Spleen (tissue), 11 donors: ENCODE measurements around the gene PLEKHJ1. TPM values are rescaled to one million over a fixed set of nuclear protein-coding genes. Genes with fewer than 3 reads are reported as not detected.
A peak's percentile ranks its signal among the peaks of the same experiment; 100 is the strongest.

Experiments
- DNase-seq: peaks from one replicate; pipeline ENCODE4 v3.0.0-alpha.2; 2020
- H3K27ac ChIP-seq, 8 donors: fragments of 200-600 bp; sonication (generic) in 7 of 8; 1 replicate in 4 of 8; 2 replicates in 4 of 8; pipeline versions ENCODE4 v1.5.0 to v1.8.0; 2016 to 2021; ENCODE audit warnings: inconsistent platforms in 4 of 8, mild to moderate bottlenecking in 4 of 8, moderate library complexity in 1 of 8
- H3K27me3 ChIP-seq, 7 donors: fragments of 200-600 bp; sonication (generic) in 6 of 7; replicated peaks in 1 of 7; 1 replicate in 4 of 7; 2 replicates in 3 of 7; pipeline versions ENCODE4 v1.5.0 to v1.8.0; 2016 to 2021; ENCODE audit warnings: inconsistent platforms in 3 of 7, mild to moderate bottlenecking in 1 of 7
- H3K36me3 ChIP-seq, 6 donors: fragments of 200-600 bp; sonication (generic) in 5 of 6; 1 replicate in 4 of 6; 2 replicates in 2 of 6; pipeline versions ENCODE4 v1.5.0 to v1.8.0; 2016 to 2021; ENCODE audit warnings: inconsistent platforms in 2 of 6
- H3K4me1 ChIP-seq, 6 donors: fragments of 200-600 bp; sonication (generic) in 5 of 6; 1 replicate in 3 of 6; 2 replicates in 3 of 6; pipeline versions ENCODE4 v1.5.0 to v1.8.0; 2016 to 2021; ENCODE audit warnings: inconsistent platforms in 3 of 6
- H3K4me3 ChIP-seq, 8 donors: fragments of 200-600 bp; sonication (generic) in 7 of 8; 1 replicate in 4 of 8; 2 replicates in 4 of 8; pipeline versions ENCODE4 v1.5.0 to v1.8.0; 2016 to 2021; ENCODE audit warnings: inconsistent platforms in 4 of 8, mild to moderate bottlenecking in 4 of 8, moderate library complexity in 2 of 8
- H3K9me3 ChIP-seq, 8 donors: fragments of 200-600 bp; sonication (generic) in 7 of 8; 1 replicate in 4 of 8; 2 replicates in 4 of 8; pipeline versions ENCODE4 v1.5.0 to v1.8.0; 2016 to 2021; ENCODE audit warnings: inconsistent platforms in 4 of 8
- CTCF ChIP-seq, 11 experiments: fragments of 200-600 bp in 7 of 11; fragments of 450-650 bp in 4 of 11; sonication (generic) in 4 of 11; IDR thresholded peaks in 8 of 11; conservative IDR thresholded peaks in 3 of 11; 1 replicate in 7 of 11; 2 replicates in 4 of 11; pipeline versions ENCODE4 v1.4.0 to v1.8.0; 2016 to 2021; ENCODE audit warnings: antibody characterized with exemption in 11 of 11, inconsistent platforms in 4 of 11, mild to moderate bottlenecking in 1 of 11
- POLR2A ChIP-seq, 3 donors: fragments of 450-650 bp; IDR thresholded peaks; one replicate each; pipeline ENCODE4 v1.5.1; 2017; ENCODE audit warnings: antibody characterized with exemption in 3 of 3, mild to moderate bottlenecking in 1 of 3
- POLR2AphosphoS5 ChIP-seq, 3 donors: sonication (generic); formaldehyde crosslinking; IDR thresholded peaks; one replicate each; pipeline ENCODE4 v1.5.1; 2017; ENCODE audit warnings: antibody characterized with exemption in 3 of 3
- WGBS, 5 donors: extraction: QIAGEN DNeasy Blood & Tissue Kit in 3 of 5; methylation state at CpG; one replicate each; pipeline versions ENCODE4 v1.1.5 to v1.1.7; 2013 to 2018; 5-methylcytosine and 5-hydroxymethylcytosine counted together
- intact Hi-C: fragments of 100-400 bp; cut with DNase I; formaldehyde crosslinking; loops from one replicate; pipeline ENCODE4 v1.15.0; 2023; ENCODE audit warnings: low total_unique reads
- polyA plus RNA-seq, 3 donors: library from polyadenylated mRNA; stranded (reverse); fragments of 200-250 nt; gene quantifications; one replicate each; pipeline ENCODE4 v1.2.1, GENCODE V29; 2013
- total RNA-seq, 7 donors: library from RNA; depleted of rRNA in 3 of 7; stranded (reverse); fragments of >200 nt in 3 of 7; fragmentation: NEBNext Ultra II Directional in 4 of 7; extraction: Animal tissue kit (Norgen Biotek cat#: 25700) in 4 of 7; gene quantifications; one replicate each; pipeline versions ENCODE4 v1.1.0 to v1.2.1, GENCODE V29; 2016 to 2021
- donor health status: healthy with polysubstance abuse.
- donor health status: DM: no; HTN: no; CAD: no; lungs with moderate emphysema.
- donor health status: DM: no; HTN: no; CAD: no.
- donor health status: Bipolar disorder and iron deficiency.
- donor health status: healthy.
- donor health status: DM: no; HTN: no; CAD: no.
- donor health status: DM: yes; HTN: yes; CAD: no.

PLEKHJ1 gene
- total and polyA plus RNA-seq, 10 donors, result 37.7 to 117 (median 57.4) TPM

DNA sequence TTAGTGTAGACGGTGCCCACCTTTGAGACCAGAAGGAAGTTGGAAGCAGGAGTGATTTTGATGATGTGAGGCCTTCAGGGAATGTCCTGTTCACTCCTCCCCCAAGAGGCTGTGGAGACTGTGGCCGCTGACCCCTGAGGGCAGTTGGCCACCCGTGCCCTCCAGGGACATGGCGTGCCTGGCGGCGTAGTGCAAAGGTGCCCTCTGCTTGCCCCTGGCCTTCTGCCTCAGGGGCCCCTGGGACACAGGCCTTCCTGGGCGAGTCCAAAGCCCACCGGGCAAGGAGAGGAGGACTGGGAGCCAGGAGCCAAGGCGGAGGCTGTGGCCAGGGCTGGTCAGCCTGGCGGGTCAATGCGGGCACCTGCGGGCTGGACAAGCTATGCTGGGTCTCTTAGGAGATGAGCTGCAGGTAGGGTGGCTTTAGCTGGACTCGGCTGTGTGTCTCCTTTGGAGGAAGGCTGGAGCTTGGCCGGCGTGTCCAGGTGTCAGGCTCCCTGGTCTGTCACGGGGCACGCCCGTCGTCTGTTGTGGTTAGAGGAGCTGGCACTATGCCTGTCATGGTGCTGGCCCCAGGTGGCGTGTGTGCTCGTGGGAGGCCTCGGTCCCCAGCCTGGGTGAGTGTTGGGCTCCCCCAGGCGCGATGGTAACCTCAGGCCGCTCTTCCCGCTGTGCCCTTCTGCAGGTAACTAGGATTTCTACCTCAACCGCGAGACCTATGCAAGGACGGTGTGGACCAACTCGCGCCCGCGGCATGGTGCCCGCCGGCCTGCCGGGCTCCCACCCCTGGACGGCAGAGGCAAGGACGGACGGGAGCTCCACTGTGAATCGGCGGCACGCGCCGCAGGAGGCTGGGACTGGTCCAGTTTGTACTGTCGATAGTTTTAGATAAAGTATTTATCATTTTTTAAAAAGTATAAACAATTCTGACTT is 6.8 kb downstream of the PLEKHJ1 start:
- H3K27me3 ChIP-seq, result no peaks in the 10 kb centered on the region
- no peak overlapping the region for H3K4me3 ChIP-seq
- 91 to 94% (median 92%) methylated on average over 32 to 45 of the region's 45 CpGs for WGBS, 5 donors
- intact Hi-C loops, result loop anchor here (10.0 kb wide), 1 partner anchor 65 kb away; the partner anchor contains the start of gene DOT1L
- DNase-seq, result no peak
- peaks cover 0 to 100% (median 81%) of the 10 kb centered on the region in 6 donors for H3K36me3 ChIP-seq
- TF ChIP-seq POLR2A (IDR thresholded peaks at IDR 0.05), result no peak
- TF ChIP-seq CTCF (IDR thresholded peaks at IDR 0.05 in 8 of 11, conservative IDR thresholded peaks at IDR 0.05 in 3 of 11), result no peak
- peak in 2 of 3 donors; percentile 4 to 55 for TF ChIP-seq POLR2AphosphoS5 (IDR thresholded peaks at IDR 0.05)
- H3K4me1 ChIP-seq, result peaks cover 0 to 65% (median 17%) of the 10 kb centered on the region in 6 donors
- H3K9me3 ChIP-seq, result no peaks in the 10 kb centered on the region
- peak overlapping the region in 1 of 8 donors; percentile 70 for H3K27ac ChIP-seq

GRCh38 chr19:2228157-2229030 is 7.7 kb downstream of the PLEKHJ1 start:
- DNase-seq, result no peak
- no peaks in the 10 kb centered on the region for H3K9me3 ChIP-seq
- H3K4me3 ChIP-seq, result peak overlapping the region in 1 of 8 donors; percentile 25
- H3K27ac ChIP-seq, result peak overlapping the region in 5 of 8 donors; percentile 20 to 70 (median 59)
- TF ChIP-seq POLR2A (IDR thresholded peaks at IDR 0.05) (no peak), CTCF (IDR thresholded peaks at IDR 0.05 in 8 of 11, conservative IDR thresholded peaks at IDR 0.05 in 3 of 11) (no peak), POLR2AphosphoS5 (IDR thresholded peaks at IDR 0.05) (peak in 1 of 3 donors; percentile 54)
- intact Hi-C loops, result no loop called here
- H3K27me3 ChIP-seq, result no peaks in the 10 kb centered on the region
- 91 to 95% (median 95%) methylated on average over 32 to 48 of the region's 48 CpGs for WGBS, 5 donors
- peaks cover 0 to 65% (median 17%) of the 10 kb centered on the region in 6 donors for H3K4me1 ChIP-seq
- peaks cover 0 to 100% (median 78%) of the 10 kb centered on the region in 6 donors for H3K36me3 ChIP-seq

DNA sequence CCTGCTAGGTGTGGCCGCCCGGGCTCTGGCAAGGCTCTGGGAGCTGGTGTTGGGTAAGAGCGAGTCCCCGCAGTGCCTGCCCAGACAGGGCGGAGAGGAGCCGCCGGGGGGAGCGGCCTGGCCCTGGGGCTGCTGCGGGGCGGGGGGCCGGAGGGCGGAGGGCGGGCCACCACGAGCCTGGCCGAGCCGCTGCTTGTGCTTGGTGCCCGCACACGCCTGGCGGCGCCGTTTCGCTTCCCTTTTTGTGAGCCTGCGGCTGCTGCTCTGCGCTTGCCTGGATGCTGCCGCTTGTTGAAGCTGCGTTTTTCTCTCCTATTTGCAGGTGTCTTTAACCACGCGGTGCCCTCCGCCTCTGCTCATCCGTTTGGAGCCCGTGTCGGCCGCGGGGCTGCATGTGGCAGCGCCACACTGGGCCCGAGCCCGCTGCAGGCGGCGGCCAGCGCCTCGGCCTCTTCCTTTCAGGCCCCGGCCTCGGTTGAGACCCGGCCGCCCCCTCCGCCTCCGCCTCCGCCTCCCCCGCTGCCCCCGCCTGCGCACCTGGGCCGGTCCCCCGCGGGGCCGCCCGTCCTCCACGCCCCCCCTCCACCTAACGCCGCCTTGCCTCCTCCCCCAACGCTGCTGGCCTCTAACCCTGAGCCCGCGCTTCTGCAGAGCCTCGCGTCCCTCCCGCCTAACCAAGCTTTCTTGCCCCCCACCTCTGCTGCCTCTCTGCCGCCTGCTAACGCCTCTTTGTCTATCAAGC is 8.5 kb downstream of the PLEKHJ1 start:
- H3K36me3 ChIP-seq, result peaks cover 0 to 100% (median 77%) of the 10 kb centered on the region in 6 donors
- 80 to 93% (median 88%) methylated on average over 50 to 67 of the region's 67 CpGs for WGBS, 5 donors
- no peaks in the 10 kb centered on the region for H3K9me3 ChIP-seq
- no peaks in the 10 kb centered on the region for H3K27me3 ChIP-seq
- TF ChIP-seq POLR2AphosphoS5 (IDR thresholded peaks at IDR 0.05), result peak in 2 of 3 donors; percentile 59 to 63
- TF ChIP-seq CTCF (IDR thresholded peaks at IDR 0.05 in 8 of 11, conservative IDR thresholded peaks at IDR 0.05 in 3 of 11), result no peak
- intact Hi-C loops, result no loop called here
- H3K27ac ChIP-seq, result peak overlapping the region in 5 of 8 donors; percentile 20 to 70 (median 59)
- DNase-seq, result peak; percentile 88
- H3K4me1 ChIP-seq, result peaks cover 0 to 65% (median 17%) of the 10 kb centered on the region in 6 donors
- peak overlapping the region in 1 of 8 donors; percentile 25 for H3K4me3 ChIP-seq
